GM12878 (cell line): ENCODE measurements around the gene POLR3E. TPM values are rescaled to one million over a fixed set of nuclear protein-coding genes. Genes with fewer than 3 reads are reported as not detected.

Experiments
- ATAC-seq: fragments of 200-7000 bp; cut with Tn5 transposase; 3 replicates; pipeline ENCODE4 v1.9.1; 2020; ENCODE audit warnings: mild to moderate bottlenecking, moderate library complexity
- BruUV-seq: library from RNA; stranded (reverse); fragments of 400-500 nt; replicated peaks from 2 replicates; lab custom pipeline; 2021; lab: Mats Ljungman, UMichigan
- CTCF ChIA-PET: fragments of 300-600 bp; sonication (Branson Sonifier 250); formaldehyde crosslinking; extraction: SDS; loops from one replicate; lab custom pipeline; 2021; ENCODE audit warnings: inconsistent platforms; lab: Yijun Ruan, JAX
- POLR2A ChIA-PET: fragments of 350-600 bp; formaldehyde crosslinking; extraction: SDS; loops from one replicate; lab custom pipeline; 2021; ENCODE audit warnings: inconsistent platforms; lab: Charles Lee
- RAD21 ChIA-PET: fragments of 300-600 bp; sonication (Branson Sonifier 250); formaldehyde crosslinking; loops from one replicate; lab custom pipeline; 2023; ENCODE audit warnings: antibody characterized with exemption; ENCODE audit not compliant: unreplicated experiment; lab: Charles Lee
- SMC1A ChIA-PET: fragments of 300-600 bp; sonication (Branson Sonifier 250); formaldehyde crosslinking; loops from one replicate; lab custom pipeline; 2023; ENCODE audit not compliant: unreplicated experiment, uncharacterized antibody; lab: Charles Lee
- DNase-seq: peaks from one replicate; pipeline ENCODE4 v3.0.0-alpha.2; 2011; ENCODE audit warnings: low read depth, low spot score
- FAIRE-seq: peaks from 3 replicates; lab custom pipeline; 2011; peaks lifted over from hg19 to GRCh38; lab: Jason Lieb, UNC
- H2AFZ ChIP-seq: 2 replicates; pipeline ENCODE4 v1.6.0; 2011; ENCODE audit warnings: low read depth, low read length, control low read depth; ENCODE audit not compliant: control insufficient read depth
- H3K27ac ChIP-seq: 2 replicates; pipeline ENCODE4 v1.5.1; 2011; ENCODE audit warnings: control low read depth; ENCODE audit not compliant: control insufficient read depth, insufficient read depth
- H3K27me3 ChIP-seq, 2 experiments: replicated peaks in 1 of 2; 2 replicates each; pipeline versions ENCODE4 v1.6.0 to v1.6.1; 2011; ENCODE audit warnings: low read length in 1 of 2; ENCODE audit not compliant: control insufficient read depth in 2 of 2, insufficient read depth in 2 of 2
- H3K36me3 ChIP-seq, 2 experiments: 2 replicates each; pipeline ENCODE4 v1.5.1; 2011; ENCODE audit warnings: low read length in 1 of 2; ENCODE audit not compliant: control insufficient read depth in 2 of 2, insufficient read depth in 2 of 2
- H3K4me1 ChIP-seq: 2 replicates; pipeline ENCODE4 v1.6.1; 2011; ENCODE audit warnings: mild to moderate bottlenecking, low read length, moderate library complexity, mixed read lengths; ENCODE audit not compliant: control insufficient read depth, insufficient read depth
- H3K4me2 ChIP-seq: 2 replicates; pipeline ENCODE4 v1.6.0; 2011; ENCODE audit warnings: control low read depth; ENCODE audit not compliant: control insufficient read depth, insufficient read depth
- H3K4me3 ChIP-seq: fragments of 200-600 bp; sonication (generic); 2 replicates; pipeline ENCODE4 v1.5.1; 2016
- H3K79me2 ChIP-seq: 2 replicates; pipeline ENCODE4 v1.6.0; 2011; ENCODE audit warnings: low read length; ENCODE audit not compliant: control insufficient read depth, insufficient read depth
- H3K9ac ChIP-seq: 2 replicates; pipeline ENCODE4 v1.8.0; 2011; ENCODE audit warnings: low read length, control low read depth, mixed read lengths; ENCODE audit not compliant: control insufficient read depth, insufficient read depth
- H3K9me3 ChIP-seq: replicated peaks from 3 replicates; pipeline ENCODE4 v1.5.1; 2011; ENCODE audit warnings: mild to moderate bottlenecking, low read length; ENCODE audit not compliant: control insufficient read depth, insufficient read depth
- H4K20me1 ChIP-seq: 2 replicates; pipeline ENCODE4 v1.6.0; 2011; ENCODE audit not compliant: control insufficient read depth, insufficient read depth
- BACH1 ChIP-seq: fragments of 450-650 bp; IDR thresholded peaks from 2 replicates; pipeline ENCODE4 v1.6.1; 2017; ENCODE audit warnings: mild to moderate bottlenecking, borderline replicate concordance
- BMI1 ChIP-seq: fragments of 450-650 bp; IDR thresholded peaks from 2 replicates; pipeline ENCODE4 v1.6.1; 2016; ENCODE audit warnings: mild to moderate bottlenecking, moderate library complexity, borderline replicate concordance
- MLLT1 ChIP-seq: fragments of 450-650 bp; IDR thresholded peaks from 2 replicates; pipeline ENCODE4 v1.6.1; 2016; ENCODE audit warnings: mild to moderate bottlenecking
- NBN ChIP-seq: fragments of 450-650 bp; IDR thresholded peaks from 2 replicates; pipeline ENCODE4 v1.6.1; 2016
- NR2F1 ChIP-seq: fragments of 450-650 bp; conservative IDR thresholded peaks from 2 replicates; pipeline ENCODE4 v1.6.1; 2017; ENCODE audit warnings: mild to moderate bottlenecking
- POU2F2 ChIP-seq: IDR thresholded peaks from 3 replicates; pipeline ENCODE4 v1.6.1; 2011; ENCODE audit warnings: low read depth, mild to moderate bottlenecking, low read length, borderline replicate concordance
- SREBF1 ChIP-seq: IDR thresholded peaks from 2 replicates; pipeline ENCODE4 v1.6.1; 2012; ENCODE audit warnings: mild to moderate bottlenecking, low read length
- SUPT20H ChIP-seq: IDR thresholded peaks from 2 replicates; pipeline ENCODE4 v1.6.1; 2011; ENCODE audit warnings: low read depth, mild to moderate bottlenecking, low read length, moderate library complexity, borderline replicate concordance; ENCODE audit not compliant: control insufficient read depth
- ZNF384 ChIP-seq: IDR thresholded peaks from 2 replicates; pipeline ENCODE4 v1.6.1; 2012; ENCODE audit warnings: low read depth, mild to moderate bottlenecking, low read length, improper control_type of control experiment, borderline replicate concordance
- WGBS: methylation state at CpG from one replicate; pipeline ENCODE4 v1.1.6; 2016; ENCODE audit warnings: low lambda C conversion rate; ENCODE audit not compliant: insufficient replicate concordance, insufficient coverage; ENCODE audit errors: missing lambda C conversion rate; 5-methylcytosine and 5-hydroxymethylcytosine counted together
- in situ Hi-C: fragments of 300-500 bp; cut with MboI; formaldehyde crosslinking; loops from 9 replicates; pipeline ENCODE4 v1.14.3; 2018; ENCODE audit warnings: mixed read lengths
- intact Hi-C: fragments of 100-400 bp; cut with micrococcal nuclease; formaldehyde crosslinking; loops from one replicate; pipeline ENCODE4 v1.14.2; 2022; ENCODE audit not compliant: unreplicated experiment
- polyA plus RNA-seq, 11 experiments: library from polyadenylated mRNA; depleted of rRNA in 4 of 11; unstranded in 6 of 11; stranded (reverse) in 5 of 11; fragments of >200 nt; fragmentation: Nextera tagmentation in 4 of 11; fragmentation: Illumina TruSeq in 1 of 11; extraction: Ambion mirVana in 4 of 11; extraction: Trizol in 1 of 11; gene quantifications; 1 replicate in 1 of 11; 2 replicates in 10 of 11; pipeline versions ENCODE4 v1.2.1 to v1.2.3, GENCODE V29; 2011 to 2016; ENCODE audit warnings: inconsistent platforms in 2 of 11, missing spikeins in 2 of 11, low read depth in 1 of 11
- total RNA-seq, 4 experiments: library from RNA; depleted of rRNA in 3 of 4; stranded (reverse); fragments of >200 nt in 3 of 4; fragmentation: Illumina TruSeq in 1 of 4; extraction: Trizol in 1 of 4; gene quantifications; 2 replicates each; pipeline versions ENCODE4 v1.2.1 to v1.2.3, GENCODE V29; 2013 to 2021

The POLR3E gene
- total and polyA plus RNA-seq, 10 of the 15 experiments (the other 5 are each of a cell fraction or from before 2014, with no cell fraction given), result 11.1 to 79.5 (median 39.7) TPM

GRCh38 chr16:22274916-22275315 lies 22.3 kb upstream of the POLR3E start:
- BruUV-seq, result no TSS peak
- H4K20me1 ChIP-seq, result no peaks in the 10 kb centered on the region
- H3K9ac ChIP-seq, result no peak overlapping the region
- no peaks in the 10 kb centered on the region for H3K79me2 ChIP-seq
- ChIA-PET SMC1A (no interaction called here), RAD21 (no interaction called here), CTCF (interaction anchor here (0.9 kb wide), 1 partner anchor 14 kb away, joined by 4 read pairs; no protein-coding TSS in a partner anchor), POLR2A (no interaction called here)
- no peak for ATAC-seq
- in situ Hi-C loops (no loop called here), intact Hi-C loops (no loop called here)
- no peaks in the 10 kb centered on the region for H3K4me1 ChIP-seq
- no peak overlapping the region for H3K4me3 ChIP-seq
- DNase-seq, result no peak
- TF ChIP-seq POU2F2 (no peak), ZNF384 (no peak), NBN (no peak), SREBF1 (no peak), BMI1 (no peak), NR2F1 (no peak), MLLT1 (no peak), SUPT20H (no peak), BACH1 (no peak)
- no peaks in the 10 kb centered on the region for H3K27me3 ChIP-seq
- peaks cover 5 to 16% of the 10 kb centered on the region in 2 experiments; a peak in 3 of 4 replicates for H3K36me3 ChIP-seq
- H2AFZ ChIP-seq, result no peak overlapping the region
- no peak for FAIRE-seq
- no peaks in the 10 kb centered on the region for H3K9me3 ChIP-seq
- no peak overlapping the region for H3K4me2 ChIP-seq
- no peak overlapping the region for H3K27ac ChIP-seq
- WGBS, result 94% methylated on average over 1 of the region's 1 CpG
